ENCODE results near the gene KDM3B. TPM values are rescaled to one million over a fixed set of nuclear protein-coding genes. Genes with fewer than 3 reads are reported as not detected.

Gene KDM3B
- polyA plus RNA-seq, 1 of the 3 experiments (the other 2 are of a cell fraction) = 22.4 TPM

DNA sequence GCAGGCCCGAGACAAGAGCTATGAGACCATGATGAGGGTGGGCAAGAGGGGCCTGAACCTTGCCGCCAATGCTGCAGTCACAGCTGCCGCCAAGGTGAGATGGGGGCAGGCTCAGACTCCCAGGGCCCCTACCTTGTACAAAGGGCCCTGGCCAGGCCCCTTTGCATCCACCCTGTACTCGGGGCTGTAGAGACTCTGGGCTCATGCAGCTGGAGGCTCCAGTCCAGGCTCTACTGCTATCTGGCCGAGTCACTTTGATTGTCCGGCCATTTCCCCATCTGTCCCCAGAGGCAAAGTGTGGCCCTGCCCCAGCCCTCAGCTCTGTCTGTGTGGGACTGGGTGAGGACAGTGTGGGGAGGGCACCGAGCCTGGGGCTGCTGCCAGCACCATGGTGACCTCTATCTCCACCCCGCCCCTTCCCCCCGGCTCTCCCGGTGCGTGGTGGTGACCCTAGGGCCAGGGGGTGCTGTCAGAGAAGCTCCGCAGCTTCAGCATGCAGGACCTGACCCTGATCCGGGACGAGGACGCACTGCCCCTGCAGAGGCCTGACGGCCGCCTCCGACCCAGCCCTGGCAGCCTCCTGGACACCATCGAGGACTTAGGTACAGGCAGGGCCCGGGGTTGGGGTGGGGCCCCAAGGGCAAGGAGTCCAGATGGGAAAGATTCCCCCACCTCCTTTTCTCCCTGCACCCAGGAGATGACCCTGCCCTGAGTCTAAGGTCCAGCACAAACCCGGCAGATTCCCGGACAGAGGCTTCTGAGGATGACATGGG is 92.5 kb downstream of the KDM3B start:
- CTCF ChIA-PET = interaction anchor here (1.2 to 1.6 kb wide), 3 partner anchors 59 to 103 kb away, joined by 3 to 5 read pairs (median 4); no protein-coding TSS in a partner anchor
- Histone ChIP-seq H3K27me3 (ENCODE audit: insufficient read depth) (no peaks in the 10 kb centered on the region), H3K4me2 (no peak overlapping the region), H3K27ac (ENCODE audit: low read depth in 2 of 2, low read length in 1 of 2) (no peak overlapping the region), H3F3A (replicated peaks; ENCODE audit: insufficient read depth) (no peaks in the 10 kb centered on the region), H3K79me2 (ENCODE audit: insufficient read depth) (no peaks in the 10 kb centered on the region), H2AFZ (ENCODE audit: low read depth) (no peak overlapping the region), H3K9me3 (no peaks in the 10 kb centered on the region), H4K20me1 (ENCODE audit: insufficient read depth) (no peaks in the 10 kb centered on the region), H3K36me3 (replicated peaks in 1 of 2; ENCODE audit: control insufficient read depth in 1 of 2, insufficient read depth in 2 of 2, low read length in 1 of 2) (no peaks in the 10 kb centered on the region), H3K4me3 (ENCODE audit: low read depth in 2 of 2, low read length in 1 of 2) (no peak overlapping the region), H3K9ac (no peak overlapping the region), H3K4me1 (ENCODE audit: control insufficient read depth in 1 of 2, insufficient read depth in 2 of 2, low read depth in 1 of 2, low read length in 1 of 2) (peaks cover 13 to 25% of the 10 kb centered on the region in 2 experiments; a peak in 3 of 4 replicates), H3K9me2 (no peaks in the 10 kb centered on the region)
- 95% methylated on average over 7 of the region's 22 CpGs for WGBS (ENCODE audit: low lambda C conversion rate)
- TF ChIP-seq TEAD4 (IDR thresholded peaks at IDR 0.05; ENCODE audit: borderline replicate concordance, insufficient read depth) (no peak), ELF1 (IDR thresholded peaks at IDR 0.05) (no peak), JUND (IDR thresholded peaks at IDR 0.05) (no peak), GABPA (IDR thresholded peaks at IDR 0.05; ENCODE audit: low read depth) (no peak)
- TF ChIP-seq, protein P1, sequence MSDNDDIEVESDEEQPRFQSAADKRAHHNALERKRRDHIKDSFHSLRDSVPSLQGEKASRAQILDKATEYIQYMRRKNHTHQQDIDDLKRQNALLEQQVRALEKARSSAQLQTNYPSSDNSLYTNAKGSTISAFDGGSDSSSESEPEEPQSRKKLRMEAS (IDR thresholded peaks at IDR 0.05; ENCODE audit: low read depth) = no peak
- TF ChIP-seq, protein P2, sequence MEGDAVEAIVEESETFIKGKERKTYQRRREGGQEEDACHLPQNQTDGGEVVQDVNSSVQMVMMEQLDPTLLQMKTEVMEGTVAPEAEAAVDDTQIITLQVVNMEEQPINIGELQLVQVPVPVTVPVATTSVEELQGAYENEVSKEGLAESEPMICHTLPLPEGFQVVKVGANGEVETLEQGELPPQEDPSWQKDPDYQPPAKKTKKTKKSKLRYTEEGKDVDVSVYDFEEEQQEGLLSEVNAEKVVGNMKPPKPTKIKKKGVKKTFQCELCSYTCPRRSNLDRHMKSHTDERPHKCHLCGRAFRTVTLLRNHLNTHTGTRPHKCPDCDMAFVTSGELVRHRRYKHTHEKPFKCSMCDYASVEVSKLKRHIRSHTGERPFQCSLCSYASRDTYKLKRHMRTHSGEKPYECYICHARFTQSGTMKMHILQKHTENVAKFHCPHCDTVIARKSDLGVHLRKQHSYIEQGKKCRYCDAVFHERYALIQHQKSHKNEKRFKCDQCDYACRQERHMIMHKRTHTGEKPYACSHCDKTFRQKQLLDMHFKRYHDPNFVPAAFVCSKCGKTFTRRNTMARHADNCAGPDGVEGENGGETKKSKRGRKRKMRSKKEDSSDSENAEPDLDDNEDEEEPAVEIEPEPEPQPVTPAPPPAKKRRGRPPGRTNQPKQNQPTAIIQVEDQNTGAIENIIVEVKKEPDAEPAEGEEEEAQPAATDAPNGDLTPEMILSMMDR (IDR thresholded peaks at IDR 0.05) = no peak
- POLR2A ChIA-PET = no interaction called here
- no peak for DNase-seq

DNA sequence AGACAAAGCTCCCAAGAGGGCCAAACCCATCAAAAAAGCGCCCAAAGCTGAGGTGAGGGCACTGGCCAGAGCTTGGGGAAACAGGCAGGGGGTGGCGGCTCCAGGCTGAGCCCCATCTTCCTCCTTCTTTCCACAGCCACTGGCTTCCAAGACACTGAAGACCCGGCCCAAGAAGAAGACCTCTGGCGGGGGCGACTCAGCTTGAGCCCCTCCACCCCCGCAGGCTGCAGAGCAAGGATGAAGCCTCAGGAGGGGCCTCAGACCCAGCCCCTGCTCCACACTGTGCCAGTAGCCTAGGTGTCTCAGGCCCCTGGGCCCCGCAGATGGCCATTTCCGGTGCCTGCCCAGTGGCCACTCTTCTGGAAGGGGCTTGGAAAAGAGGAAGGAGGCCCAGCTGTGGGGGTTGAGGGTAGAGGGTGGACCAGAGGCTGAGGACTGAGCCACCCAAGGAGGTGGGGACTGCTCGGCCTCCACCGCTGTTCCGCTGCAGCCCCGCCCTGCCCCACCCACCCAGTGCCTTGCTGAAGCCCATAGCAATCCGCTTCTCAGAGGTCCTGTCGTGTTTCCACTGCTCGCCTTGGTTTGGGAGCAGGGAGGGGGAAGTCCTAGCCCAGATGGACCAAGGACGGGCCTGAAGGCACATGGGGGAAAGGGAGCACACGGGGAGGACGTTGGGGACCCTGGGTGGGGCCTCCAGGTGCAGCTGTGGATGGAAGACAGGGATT is 93.2 kb downstream of the KDM3B start:
- 88% methylated on average over 16 of the region's 18 CpGs for WGBS (ENCODE audit: low lambda C conversion rate)
- H3K9ac ChIP-seq = no peak overlapping the region
- H3K9me3 ChIP-seq = no peaks in the 10 kb centered on the region
- peaks cover 13 to 21% of the 10 kb centered on the region in 2 experiments; a peak in 3 of 4 replicates for H3K4me1 ChIP-seq (ENCODE audit: control insufficient read depth in 1 of 2, insufficient read depth in 2 of 2, low read depth in 1 of 2, low read length in 1 of 2)
- no peaks in the 10 kb centered on the region for H4K20me1 ChIP-seq (ENCODE audit: insufficient read depth)
- DNase-seq = no peak
- no peaks in the 10 kb centered on the region for H3K27me3 ChIP-seq (ENCODE audit: insufficient read depth)
- TF ChIP-seq, protein P3, sequence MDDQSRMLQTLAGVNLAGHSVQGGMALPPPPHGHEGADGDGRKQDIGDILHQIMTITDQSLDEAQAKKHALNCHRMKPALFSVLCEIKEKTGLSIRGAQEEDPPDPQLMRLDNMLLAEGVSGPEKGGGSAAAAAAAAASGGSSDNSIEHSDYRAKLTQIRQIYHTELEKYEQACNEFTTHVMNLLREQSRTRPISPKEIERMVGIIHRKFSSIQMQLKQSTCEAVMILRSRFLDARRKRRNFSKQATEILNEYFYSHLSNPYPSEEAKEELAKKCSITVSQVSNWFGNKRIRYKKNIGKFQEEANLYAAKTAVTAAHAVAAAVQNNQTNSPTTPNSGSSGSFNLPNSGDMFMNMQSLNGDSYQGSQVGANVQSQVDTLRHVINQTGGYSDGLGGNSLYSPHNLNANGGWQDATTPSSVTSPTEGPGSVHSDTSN (IDR thresholded peaks at IDR 0.05) = no peak
- TF ChIP-seq SIN3A (IDR thresholded peaks at IDR 0.05; ENCODE audit: borderline replicate concordance, low read depth, low read length) (no peak), MEF2A (IDR thresholded peaks at IDR 0.05; ENCODE audit: borderline replicate concordance, low read depth) (no peak)
- ChIA-PET CTCF (interaction anchor here (1.2 to 6.1 kb wide), 4 partner anchors 57 to 103 kb away, joined by 3 to 167 read pairs (median 4); no protein-coding TSS in a partner anchor), POLR2A (no interaction called here)
- H3K79me2 ChIP-seq (ENCODE audit: insufficient read depth) = no peaks in the 10 kb centered on the region
- no peak overlapping the region for H3K4me2 ChIP-seq
- H2AFZ ChIP-seq (ENCODE audit: low read depth) = no peak overlapping the region
- H3K9me2 ChIP-seq = no peaks in the 10 kb centered on the region
- H3K36me3 ChIP-seq (replicated peaks in 1 of 2; ENCODE audit: control insufficient read depth in 1 of 2, insufficient read depth in 2 of 2, low read length in 1 of 2) = no peaks in the 10 kb centered on the region
- no peak overlapping the region for H3K27ac ChIP-seq (ENCODE audit: low read depth in 2 of 2, low read length in 1 of 2)
- H3K4me3 ChIP-seq (ENCODE audit: low read depth in 2 of 2, low read length in 1 of 2) = no peak overlapping the region
- no peaks in the 10 kb centered on the region for H3F3A ChIP-seq (replicated peaks; ENCODE audit: insufficient read depth)

All from SK-N-SH (cell line).